ENCODE results near the gene EFCAB8.
"Not testable (repeated sequence)": the region's sequence is repeated elsewhere in the genome, so short reads cannot be mapped to it uniquely, and the experiment has no call there.

Gene EFCAB8

GRCh38 chr20:32973077-32973717 is 114.5 kb downstream of the EFCAB8 start:
- H3K27me3 ChIP-seq (ENCODE audit: control insufficient read depth in 1 of 2, insufficient read depth in 1 of 2, low read length in 2 of 2) = peaks cover 4 to 46% of the 10 kb centered on the region in 2 experiments
- H2AFZ ChIP-seq (ENCODE audit: low read depth, low read length) = no peak overlapping the region
- WGBS = 77% methylated on average over 5 of the region's 10 CpGs
- H3K9ac ChIP-seq (ENCODE audit: low read length) = no peak overlapping the region
- no peak overlapping the region for H3K14ac ChIP-seq (ENCODE audit: low read length in 2 of 2)
- no peak overlapping the region for H2BK15ac ChIP-seq (ENCODE audit: low read depth, poor library complexity, severe bottlenecking)
- no peaks in the 10 kb centered on the region for H3K79me1 ChIP-seq (replicated peaks; ENCODE audit: low read length, poor library complexity, severe bottlenecking)
- H2BK5ac ChIP-seq (ENCODE audit: low read depth, low read length, poor library complexity, severe bottlenecking) = no peak overlapping the region
- peaks cover 4% of the 10 kb centered on the region for H3K4me1 ChIP-seq (ENCODE audit: control insufficient read depth, insufficient read depth, low read depth, low read length)
- H2BK120ac ChIP-seq (ENCODE audit: low read depth, low read length) = no peak overlapping the region
- H4K8ac ChIP-seq (ENCODE audit: low read length) = no peak overlapping the region
- no peak for DNase-seq
- H3K18ac ChIP-seq (ENCODE audit: low read depth in 1 of 2, low read length in 2 of 2) = no peak overlapping the region
- no peak overlapping the region for H3K23ac ChIP-seq (ENCODE audit: low read length in 2 of 2)
- no peak overlapping the region for H4K91ac ChIP-seq (ENCODE audit: low read length)
- no peak overlapping the region for H3K4me3 ChIP-seq (ENCODE audit: insufficient read depth in 1 of 2, low read depth in 1 of 2, low read length in 2 of 2)
- no peak overlapping the region for H3K4ac ChIP-seq (ENCODE audit: low read depth in 1 of 2, low read length in 2 of 2)
- H3K4me2 ChIP-seq (ENCODE audit: low read length, poor library complexity, severe bottlenecking) = no peak overlapping the region
- H2BK12ac ChIP-seq (ENCODE audit: low read length in 2 of 2) = no peak overlapping the region
- H3K9me3 ChIP-seq (ENCODE audit: control insufficient read depth, low read length) = no peaks in the 10 kb centered on the region
- H2AK5ac ChIP-seq (ENCODE audit: low read length, severe bottlenecking) = no peak overlapping the region
- no peaks in the 10 kb centered on the region for H3K36me3 ChIP-seq (ENCODE audit: control insufficient read depth in 1 of 2, insufficient read depth in 2 of 2, low read depth in 1 of 2, low read length in 2 of 2)
- H3K27ac ChIP-seq (ENCODE audit: low read length, poor library complexity, severe bottlenecking) = no peak overlapping the region

- not testable (repeated sequence) for H2BK120ac ChIP-seq (ENCODE audit: low read depth, low read length)
These were observed 115.7 kb downstream of the EFCAB8 start for GRCh38 chr20:32974204-32975064.

DNA sequence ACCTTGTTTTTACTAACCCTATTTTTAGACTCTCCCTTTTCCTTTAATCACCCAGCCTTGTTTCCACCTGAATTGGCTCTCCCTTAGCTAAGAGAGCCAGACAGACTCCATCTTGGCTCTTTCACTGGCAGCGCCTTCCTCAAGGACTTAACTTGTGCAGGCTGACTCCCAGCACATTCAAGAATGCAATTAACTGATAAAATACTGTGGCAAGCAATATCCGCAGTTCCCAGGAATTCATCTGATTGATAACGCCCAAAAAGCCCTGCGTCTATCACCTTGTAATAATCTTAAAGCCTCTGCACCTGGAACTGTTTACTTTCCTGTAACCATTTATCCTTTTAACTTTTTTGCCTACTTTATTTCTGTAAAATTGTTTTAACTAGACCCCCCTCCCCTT is 116.4 kb downstream of the EFCAB8 start:
- H2BK15ac ChIP-seq (ENCODE audit: low read depth, poor library complexity, severe bottlenecking) = not testable (repeated sequence)

More at GRCh38 chr20:32974204-32975064, 115.7 kb downstream of the EFCAB8 start:
- not testable (repeated sequence) for H2BK15ac ChIP-seq (ENCODE audit: low read depth, poor library complexity, severe bottlenecking); H2BK12ac ChIP-seq (ENCODE audit: low read length in 2 of 2); H3K14ac ChIP-seq (ENCODE audit: low read length in 2 of 2); H3K23ac ChIP-seq (ENCODE audit: low read length in 2 of 2); H3K9me3 ChIP-seq (ENCODE audit: control insufficient read depth, low read length); H4K91ac ChIP-seq (ENCODE audit: low read length); H3K9ac ChIP-seq (ENCODE audit: low read length); H3K27ac ChIP-seq (ENCODE audit: low read length, poor library complexity, severe bottlenecking); H2AK5ac ChIP-seq (ENCODE audit: low read length, severe bottlenecking); H3K18ac ChIP-seq (ENCODE audit: low read depth in 1 of 2, low read length in 2 of 2); H3K36me3 ChIP-seq (ENCODE audit: control insufficient read depth in 1 of 2, insufficient read depth in 2 of 2, low read depth in 1 of 2, low read length in 2 of 2); H3K4me3 ChIP-seq (ENCODE audit: insufficient read depth in 1 of 2, low read depth in 1 of 2, low read length in 2 of 2); H2BK5ac ChIP-seq (ENCODE audit: low read depth, low read length, poor library complexity, severe bottlenecking); H3K4ac ChIP-seq (ENCODE audit: low read depth in 1 of 2, low read length in 2 of 2); H3K79me1 ChIP-seq (replicated peaks; ENCODE audit: low read length, poor library complexity, severe bottlenecking); DNase-seq; H3K4me1 ChIP-seq (ENCODE audit: control insufficient read depth, insufficient read depth, low read depth, low read length); H4K8ac ChIP-seq (ENCODE audit: low read length); H2AFZ ChIP-seq (ENCODE audit: low read depth, low read length); H3K4me2 ChIP-seq (ENCODE audit: low read length, poor library complexity, severe bottlenecking)
- H3K27me3 ChIP-seq (ENCODE audit: control insufficient read depth in 1 of 2, insufficient read depth in 1 of 2, low read length in 2 of 2) = peaks cover 4 to 55% of the 10 kb centered on the region in 2 experiments
- 67% methylated on average over 9 of the region's 9 CpGs for WGBS

More for the DNA sequence above, 116.4 kb downstream of the EFCAB8 start:
- peaks cover 4 to 53% of the 10 kb centered on the region in 2 experiments for H3K27me3 ChIP-seq (ENCODE audit: control insufficient read depth in 1 of 2, insufficient read depth in 1 of 2, low read length in 2 of 2)
- H2AK5ac ChIP-seq (ENCODE audit: low read length, severe bottlenecking); H3K36me3 ChIP-seq (ENCODE audit: control insufficient read depth in 1 of 2, insufficient read depth in 2 of 2, low read depth in 1 of 2, low read length in 2 of 2); H3K27ac ChIP-seq (ENCODE audit: low read length, poor library complexity, severe bottlenecking); H2BK5ac ChIP-seq (ENCODE audit: low read depth, low read length, poor library complexity, severe bottlenecking); H3K18ac ChIP-seq (ENCODE audit: low read depth in 1 of 2, low read length in 2 of 2); H2AFZ ChIP-seq (ENCODE audit: low read depth, low read length); H3K23ac ChIP-seq (ENCODE audit: low read length in 2 of 2); H3K9me3 ChIP-seq (ENCODE audit: control insufficient read depth, low read length); H3K4me3 ChIP-seq (ENCODE audit: insufficient read depth in 1 of 2, low read depth in 1 of 2, low read length in 2 of 2); H3K9ac ChIP-seq (ENCODE audit: low read length); H3K79me1 ChIP-seq (replicated peaks; ENCODE audit: low read length, poor library complexity, severe bottlenecking); H4K8ac ChIP-seq (ENCODE audit: low read length); H3K4me1 ChIP-seq (ENCODE audit: control insufficient read depth, insufficient read depth, low read depth, low read length); H3K14ac ChIP-seq (ENCODE audit: low read length in 2 of 2); H3K4me2 ChIP-seq (ENCODE audit: low read length, poor library complexity, severe bottlenecking); DNase-seq; H2BK12ac ChIP-seq (ENCODE audit: low read length in 2 of 2); H3K4ac ChIP-seq (ENCODE audit: low read depth in 1 of 2, low read length in 2 of 2); H4K91ac ChIP-seq (ENCODE audit: low read length); H2BK120ac ChIP-seq (ENCODE audit: low read depth, low read length): not testable (repeated sequence)
- WGBS = 58% methylated on average over 4 of the region's 4 CpGs
